GM12878 (cell line): ENCODE results near the gene DHRS1. TPM values are rescaled to one million over a fixed set of nuclear protein-coding genes. Genes with fewer than 3 reads are reported as not detected.

Source experiments
- ATAC-seq: fragments of 200-7000 bp; cut with Tn5 transposase; 3 replicates; pipeline ENCODE4 v1.9.1; 2020; ENCODE audit warnings: mild to moderate bottlenecking, moderate library complexity
- BruUV-seq: library from RNA; stranded (reverse); fragments of 400-500 nt; replicated peaks from 2 replicates; lab custom pipeline; 2021; lab: Mats Ljungman, UMichigan
- CTCF ChIA-PET: fragments of 300-600 bp; sonication (Branson Sonifier 250); formaldehyde crosslinking; extraction: SDS; loops from one replicate; lab custom pipeline; 2021; ENCODE audit warnings: inconsistent platforms; lab: Yijun Ruan, JAX
- POLR2A ChIA-PET: fragments of 350-600 bp; formaldehyde crosslinking; extraction: SDS; loops from one replicate; lab custom pipeline; 2021; ENCODE audit warnings: inconsistent platforms; lab: Charles Lee
- RAD21 ChIA-PET: fragments of 300-600 bp; sonication (Branson Sonifier 250); formaldehyde crosslinking; loops from one replicate; lab custom pipeline; 2023; ENCODE audit warnings: antibody characterized with exemption; ENCODE audit not compliant: unreplicated experiment; lab: Charles Lee
- SMC1A ChIA-PET: fragments of 300-600 bp; sonication (Branson Sonifier 250); formaldehyde crosslinking; loops from one replicate; lab custom pipeline; 2023; ENCODE audit not compliant: unreplicated experiment, uncharacterized antibody; lab: Charles Lee
- DNase-seq: peaks from one replicate; pipeline ENCODE4 v3.0.0-alpha.2; 2011; ENCODE audit warnings: low read depth, low spot score
- FAIRE-seq: peaks from 3 replicates; lab custom pipeline; 2011; peaks lifted over from hg19 to GRCh38; lab: Jason Lieb, UNC
- H2AFZ ChIP-seq: 2 replicates; pipeline ENCODE4 v1.6.0; 2011; ENCODE audit warnings: low read depth, low read length, control low read depth; ENCODE audit not compliant: control insufficient read depth
- H3K27ac ChIP-seq: 2 replicates; pipeline ENCODE4 v1.5.1; 2011; ENCODE audit warnings: control low read depth; ENCODE audit not compliant: control insufficient read depth, insufficient read depth
- H3K27me3 ChIP-seq, 2 experiments: replicated peaks in 1 of 2; 2 replicates each; pipeline versions ENCODE4 v1.6.0 to v1.6.1; 2011; ENCODE audit warnings: low read length in 1 of 2; ENCODE audit not compliant: control insufficient read depth in 2 of 2, insufficient read depth in 2 of 2
- H3K36me3 ChIP-seq, 2 experiments: 2 replicates each; pipeline ENCODE4 v1.5.1; 2011; ENCODE audit warnings: low read length in 1 of 2; ENCODE audit not compliant: control insufficient read depth in 2 of 2, insufficient read depth in 2 of 2
- H3K4me1 ChIP-seq: 2 replicates; pipeline ENCODE4 v1.6.1; 2011; ENCODE audit warnings: mild to moderate bottlenecking, low read length, moderate library complexity, mixed read lengths; ENCODE audit not compliant: control insufficient read depth, insufficient read depth
- H3K4me2 ChIP-seq: 2 replicates; pipeline ENCODE4 v1.6.0; 2011; ENCODE audit warnings: control low read depth; ENCODE audit not compliant: control insufficient read depth, insufficient read depth
- H3K4me3 ChIP-seq: fragments of 200-600 bp; sonication (generic); 2 replicates; pipeline ENCODE4 v1.5.1; 2016
- H3K79me2 ChIP-seq: 2 replicates; pipeline ENCODE4 v1.6.0; 2011; ENCODE audit warnings: low read length; ENCODE audit not compliant: control insufficient read depth, insufficient read depth
- H3K9ac ChIP-seq: 2 replicates; pipeline ENCODE4 v1.8.0; 2011; ENCODE audit warnings: low read length, control low read depth, mixed read lengths; ENCODE audit not compliant: control insufficient read depth, insufficient read depth
- H3K9me3 ChIP-seq: replicated peaks from 3 replicates; pipeline ENCODE4 v1.5.1; 2011; ENCODE audit warnings: mild to moderate bottlenecking, low read length; ENCODE audit not compliant: control insufficient read depth, insufficient read depth
- H4K20me1 ChIP-seq: 2 replicates; pipeline ENCODE4 v1.6.0; 2011; ENCODE audit not compliant: control insufficient read depth, insufficient read depth
- ATF7 ChIP-seq: fragments of 450-650 bp; IDR thresholded peaks from 2 replicates; pipeline ENCODE4 v1.6.1; 2016; ENCODE audit warnings: low read depth, mild to moderate bottlenecking
- BRCA1 ChIP-seq: IDR thresholded peaks from 2 replicates; pipeline ENCODE4 v1.6.1; 2011; ENCODE audit warnings: low read depth, low read length, improper control_type of control experiment
- CBX5 ChIP-seq: sonication (generic); IDR thresholded peaks from 2 replicates; pipeline ENCODE4 v1.6.1; 2016; ENCODE audit warnings: low read depth, moderate library complexity, mild to moderate bottlenecking, inconsistent platforms
- CHD2 ChIP-seq: IDR thresholded peaks from 2 replicates; pipeline ENCODE4 v1.6.1; 2011; ENCODE audit warnings: low read depth, low read length, improper control_type of control experiment, borderline replicate concordance
- GATAD2B ChIP-seq: fragments of 450-650 bp; conservative IDR thresholded peaks from 2 replicates; pipeline ENCODE4 v1.6.1; 2017; ENCODE audit warnings: low read depth, mild to moderate bottlenecking, moderate library complexity
- LARP7 ChIP-seq: fragments of 450-650 bp; IDR thresholded peaks from 2 replicates; pipeline ENCODE4 v1.6.1; 2017; ENCODE audit warnings: mild to moderate bottlenecking
- POLR2AphosphoS5 ChIP-seq: IDR thresholded peaks from 2 replicates; pipeline ENCODE4 v1.6.1; 2011; ENCODE audit warnings: mild to moderate bottlenecking, low read length, inconsistent platforms
- RELA ChIP-seq: fragments of 450-650 bp; IDR thresholded peaks from 2 replicates; pipeline ENCODE4 v1.8.0; 2014; ENCODE audit warnings: borderline replicate concordance; ENCODE audit not compliant: partially characterized antibody
- SRF ChIP-seq, 2 experiments: IDR thresholded peaks; 2 replicates each; pipeline ENCODE4 v1.6.1; 2011; ENCODE audit warnings: low read depth in 2 of 2, low read length in 2 of 2, mild to moderate bottlenecking in 1 of 2, moderate library complexity in 1 of 2
- WGBS: methylation state at CpG from one replicate; pipeline ENCODE4 v1.1.6; 2016; ENCODE audit warnings: low lambda C conversion rate; ENCODE audit not compliant: insufficient replicate concordance, insufficient coverage; ENCODE audit errors: missing lambda C conversion rate; 5-methylcytosine and 5-hydroxymethylcytosine counted together
- in situ Hi-C: fragments of 300-500 bp; cut with MboI; formaldehyde crosslinking; loops from 9 replicates; pipeline ENCODE4 v1.14.3; 2018; ENCODE audit warnings: mixed read lengths
- intact Hi-C: fragments of 100-400 bp; cut with micrococcal nuclease; formaldehyde crosslinking; loops from one replicate; pipeline ENCODE4 v1.14.2; 2022; ENCODE audit not compliant: unreplicated experiment
- polyA plus RNA-seq, 11 experiments: library from polyadenylated mRNA; depleted of rRNA in 4 of 11; unstranded in 6 of 11; stranded (reverse) in 5 of 11; fragments of >200 nt; fragmentation: Nextera tagmentation in 4 of 11; fragmentation: Illumina TruSeq in 1 of 11; extraction: Ambion mirVana in 4 of 11; extraction: Trizol in 1 of 11; gene quantifications; 1 replicate in 1 of 11; 2 replicates in 10 of 11; pipeline versions ENCODE4 v1.2.1 to v1.2.3, GENCODE V29; 2011 to 2016; ENCODE audit warnings: inconsistent platforms in 2 of 11, missing spikeins in 2 of 11, low read depth in 1 of 11
- total RNA-seq, 4 experiments: library from RNA; depleted of rRNA in 3 of 4; stranded (reverse); fragments of >200 nt in 3 of 4; fragmentation: Illumina TruSeq in 1 of 4; extraction: Trizol in 1 of 4; gene quantifications; 2 replicates each; pipeline versions ENCODE4 v1.2.1 to v1.2.3, GENCODE V29; 2013 to 2021
- TF ChIP-seq, protein P1 (sequence below): fragments of 150-350 bp; IDR thresholded peaks from 2 replicates; pipeline ENCODE4 v1.6.1; 2014; ENCODE audit warnings: mild to moderate bottlenecking, low read depth, low read length
- TF ChIP-seq, protein P2 (sequence below), 3 experiments: IDR thresholded peaks in 2 of 3; conservative IDR thresholded peaks in 1 of 3; 2 replicates each; pipeline ENCODE4 v1.5.1; 2011; ENCODE audit warnings: low read depth in 3 of 3, low read length in 3 of 3, mild to moderate bottlenecking in 3 of 3, control low read depth in 2 of 3, moderate library complexity in 2 of 3, inconsistent platforms in 1 of 3, mixed read lengths in 1 of 3; ENCODE audit not compliant: control insufficient read depth in 2 of 3, insufficient read depth in 1 of 3; ENCODE audit errors: extremely low read depth in 1 of 3

The DHRS1 gene
- total and polyA plus RNA-seq, 10 of the 15 experiments (the other 5 are each of a cell fraction or from before 2014, with no cell fraction given), result 12.1 to 45.0 (median 25.7) TPM

DNA sequence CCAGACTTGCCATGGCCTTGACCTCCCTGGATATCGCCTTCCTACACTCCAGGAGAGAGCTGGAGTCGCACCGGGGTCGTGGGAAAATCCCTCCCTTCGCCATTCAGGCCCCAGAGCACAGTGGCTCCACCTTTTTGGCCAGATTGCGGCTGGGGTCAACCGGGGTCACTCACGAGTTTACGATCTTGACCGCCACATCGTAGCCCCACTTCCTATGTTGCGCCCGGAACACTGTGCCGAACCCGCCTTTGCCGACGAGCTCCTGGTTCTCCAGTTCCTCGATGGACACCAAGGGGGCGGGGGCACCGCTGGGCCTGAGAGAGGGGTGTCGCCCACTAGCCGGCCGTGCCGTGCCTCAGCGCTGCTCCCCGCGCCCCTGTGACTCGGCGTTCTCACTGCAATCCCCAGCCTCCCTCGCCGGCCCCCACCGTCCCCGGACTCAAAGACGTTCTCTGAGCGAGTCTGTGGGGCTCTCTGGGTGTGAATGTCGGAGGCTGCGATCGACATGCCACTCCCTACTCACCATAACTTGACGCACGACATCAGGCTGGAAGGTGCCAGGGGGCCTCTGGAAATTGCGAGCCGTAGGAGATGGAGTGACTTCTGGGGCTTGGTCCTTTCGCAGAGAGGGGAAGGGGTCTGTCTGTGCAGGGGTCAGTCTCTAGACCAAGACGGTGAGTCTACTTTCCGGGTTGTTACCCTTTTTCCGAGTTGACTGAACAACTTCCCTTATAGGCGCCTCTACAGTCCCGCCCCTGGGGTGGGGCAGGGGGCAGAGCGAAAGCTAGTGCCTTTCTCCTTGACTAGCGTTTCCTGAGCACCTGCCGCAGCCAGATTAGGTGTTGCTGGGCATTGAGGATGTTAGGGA is 39.9 kb upstream of the DHRS1 start, which contains the start of gene RIPK3 (continued):
- TF ChIP-seq, protein P1, sequence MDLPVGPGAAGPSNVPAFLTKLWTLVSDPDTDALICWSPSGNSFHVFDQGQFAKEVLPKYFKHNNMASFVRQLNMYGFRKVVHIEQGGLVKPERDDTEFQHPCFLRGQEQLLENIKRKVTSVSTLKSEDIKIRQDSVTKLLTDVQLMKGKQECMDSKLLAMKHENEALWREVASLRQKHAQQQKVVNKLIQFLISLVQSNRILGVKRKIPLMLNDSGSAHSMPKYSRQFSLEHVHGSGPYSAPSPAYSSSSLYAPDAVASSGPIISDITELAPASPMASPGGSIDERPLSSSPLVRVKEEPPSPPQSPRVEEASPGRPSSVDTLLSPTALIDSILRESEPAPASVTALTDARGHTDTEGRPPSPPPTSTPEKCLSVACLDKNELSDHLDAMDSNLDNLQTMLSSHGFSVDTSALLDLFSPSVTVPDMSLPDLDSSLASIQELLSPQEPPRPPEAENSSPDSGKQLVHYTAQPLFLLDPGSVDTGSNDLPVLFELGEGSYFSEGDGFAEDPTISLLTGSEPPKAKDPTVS, result no peak
- TF ChIP-seq RELA, result no peak
- TF ChIP-seq CHD2, result 0 out of 2 replicates have a peak, but pooled peaks have one; percentile 21

DNA sequence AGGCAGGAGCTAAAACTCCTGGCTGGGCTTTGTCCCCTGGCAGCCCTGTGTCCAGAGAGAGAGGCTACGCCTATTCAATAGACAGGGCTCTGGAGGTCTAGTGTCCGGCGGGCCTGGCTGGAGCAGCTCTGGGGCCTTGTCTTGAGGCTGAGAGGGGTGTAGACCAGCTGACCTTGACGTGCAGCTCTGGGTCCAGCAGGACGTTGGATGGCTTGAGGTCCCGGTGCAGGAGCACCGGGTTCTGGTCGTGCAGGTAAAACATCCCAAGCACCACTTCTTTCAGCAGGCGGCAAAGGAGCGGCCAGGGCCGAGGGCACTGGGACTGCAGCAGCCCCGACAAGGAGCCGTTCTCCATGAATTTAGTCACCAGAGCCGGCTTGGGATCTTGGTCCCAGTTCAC is 39.3 kb upstream of the DHRS1 start:
- H4K20me1 ChIP-seq, result no peaks in the 10 kb centered on the region
- ChIA-PET RAD21 (interaction anchor here (1.6 to 5.7 kb wide), 3 partner anchors 27 to 92 kb away, joined by 3 to 45 read pairs (median 15); partner anchors contain the start of genes CBLN3 and KHNYN), CTCF (interaction anchor here (1.2 to 16.6 kb wide), 6 partner anchors 10 to 101 kb away, joined by 3 to 452 read pairs (median 11); partner anchors contain the start of genes CBLN3, KHNYN, SDR39U1 and TINF2), SMC1A (interaction anchor here (1.0 to 7.7 kb wide), 4 partner anchors 9 to 95 kb away, joined by 3 to 73 read pairs (median 7); partner anchors contain the start of gene KHNYN), POLR2A (interaction anchor here (1.1 to 4.7 kb wide), 5 partner anchors 19 to 103 kb away, joined by 3 to 23 read pairs (median 5); partner anchors contain the start of genes CBLN3 and KHNYN)
- TF ChIP-seq POLR2AphosphoS5 (no peak), GATAD2B (0 out of 2 replicates have a peak, but pooled peaks have one; percentile 23), ATF7 (no peak), LARP7 (no peak), SRF (IDR thresholded peaks at IDR 0.05; ENCODE audit: low read depth in 2 of 2, low read length in 2 of 2) (no peak), BRCA1 (no peak), CBX5 (no peak)
- TF ChIP-seq, protein P2, sequence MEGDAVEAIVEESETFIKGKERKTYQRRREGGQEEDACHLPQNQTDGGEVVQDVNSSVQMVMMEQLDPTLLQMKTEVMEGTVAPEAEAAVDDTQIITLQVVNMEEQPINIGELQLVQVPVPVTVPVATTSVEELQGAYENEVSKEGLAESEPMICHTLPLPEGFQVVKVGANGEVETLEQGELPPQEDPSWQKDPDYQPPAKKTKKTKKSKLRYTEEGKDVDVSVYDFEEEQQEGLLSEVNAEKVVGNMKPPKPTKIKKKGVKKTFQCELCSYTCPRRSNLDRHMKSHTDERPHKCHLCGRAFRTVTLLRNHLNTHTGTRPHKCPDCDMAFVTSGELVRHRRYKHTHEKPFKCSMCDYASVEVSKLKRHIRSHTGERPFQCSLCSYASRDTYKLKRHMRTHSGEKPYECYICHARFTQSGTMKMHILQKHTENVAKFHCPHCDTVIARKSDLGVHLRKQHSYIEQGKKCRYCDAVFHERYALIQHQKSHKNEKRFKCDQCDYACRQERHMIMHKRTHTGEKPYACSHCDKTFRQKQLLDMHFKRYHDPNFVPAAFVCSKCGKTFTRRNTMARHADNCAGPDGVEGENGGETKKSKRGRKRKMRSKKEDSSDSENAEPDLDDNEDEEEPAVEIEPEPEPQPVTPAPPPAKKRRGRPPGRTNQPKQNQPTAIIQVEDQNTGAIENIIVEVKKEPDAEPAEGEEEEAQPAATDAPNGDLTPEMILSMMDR (IDR thresholded peaks at IDR 0.05 in 2 of 3, conservative IDR thresholded peaks at IDR 0.05 in 1 of 3; ENCODE audit: control insufficient read depth in 2 of 3, extremely low read depth in 1 of 3, insufficient read depth in 1 of 3, low read depth in 3 of 3, low read length in 3 of 3), result no peak
- H3K27me3 ChIP-seq, result peaks cover 0 to 9% of the 10 kb centered on the region in 2 experiments; a peak in 2 of 4 replicates
- in situ Hi-C loops (no loop called here), intact Hi-C loops (no loop called here)
- H2AFZ ChIP-seq, result no peak overlapping the region; the same call in 1 of the 2 replicates
- no peak overlapping the region for H3K27ac ChIP-seq
- no peaks in the 10 kb centered on the region; a peak in 1 of 4 replicates for H3K36me3 ChIP-seq
- H3K4me3 ChIP-seq, result peak overlapping the region; percentile 93
- 78% methylated on average over 14 of the region's 14 CpGs for WGBS
- no peak for FAIRE-seq
- DNase-seq, result no peak
- H3K9me3 ChIP-seq, result no peaks in the 10 kb centered on the region
- H3K79me2 ChIP-seq, result no peaks in the 10 kb centered on the region
- no TSS peak for BruUV-seq
- no peak for ATAC-seq
- H3K4me2 ChIP-seq, result peak overlapping the region; percentile 84
- peaks cover 12% of the 10 kb centered on the region for H3K4me1 ChIP-seq
- no peak overlapping the region for H3K9ac ChIP-seq
